CD4-positive, alpha-beta T cell treated with Interleukin-10 for 1 hour (primary cell): ENCODE measurements around the gene TBX2.

Experiments
- DNase-seq: peaks from one replicate; pipeline ENCODE4 v3.0.0-alpha.2; 2020

Gene TBX2

DNA sequence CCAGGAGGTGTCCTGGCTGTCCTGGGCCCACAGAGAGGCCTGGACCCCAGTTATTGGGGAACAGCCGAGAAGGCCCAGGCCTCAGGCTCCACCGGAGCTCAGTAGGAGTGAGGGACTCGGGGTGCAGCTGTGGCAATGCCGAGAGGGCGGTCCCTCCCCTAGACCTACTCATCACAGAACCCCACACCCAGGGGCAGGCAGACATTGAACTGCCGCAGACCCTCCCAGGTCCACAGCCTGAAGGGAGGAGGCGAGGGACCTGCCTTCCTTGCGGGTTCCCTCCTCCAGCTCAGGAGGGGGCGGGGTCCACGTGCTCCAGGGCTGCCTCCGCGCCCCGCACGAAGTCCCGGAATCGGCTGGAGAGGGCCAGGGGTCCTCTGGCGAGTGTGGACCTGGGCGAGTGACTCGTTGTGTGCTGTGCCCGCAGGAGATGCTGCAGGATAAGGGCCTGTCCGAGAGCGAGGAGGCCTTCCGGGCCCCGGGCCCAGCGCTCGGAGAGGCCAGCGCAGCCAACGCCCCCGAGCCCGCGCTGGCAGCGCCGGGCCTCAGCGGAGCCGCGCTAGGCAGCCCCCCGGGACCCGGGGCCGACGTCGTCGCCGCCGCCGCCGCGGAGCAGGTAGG lies 56.5 kb downstream of the TBX2 start:
- DNase-seq: no peak

DNA sequence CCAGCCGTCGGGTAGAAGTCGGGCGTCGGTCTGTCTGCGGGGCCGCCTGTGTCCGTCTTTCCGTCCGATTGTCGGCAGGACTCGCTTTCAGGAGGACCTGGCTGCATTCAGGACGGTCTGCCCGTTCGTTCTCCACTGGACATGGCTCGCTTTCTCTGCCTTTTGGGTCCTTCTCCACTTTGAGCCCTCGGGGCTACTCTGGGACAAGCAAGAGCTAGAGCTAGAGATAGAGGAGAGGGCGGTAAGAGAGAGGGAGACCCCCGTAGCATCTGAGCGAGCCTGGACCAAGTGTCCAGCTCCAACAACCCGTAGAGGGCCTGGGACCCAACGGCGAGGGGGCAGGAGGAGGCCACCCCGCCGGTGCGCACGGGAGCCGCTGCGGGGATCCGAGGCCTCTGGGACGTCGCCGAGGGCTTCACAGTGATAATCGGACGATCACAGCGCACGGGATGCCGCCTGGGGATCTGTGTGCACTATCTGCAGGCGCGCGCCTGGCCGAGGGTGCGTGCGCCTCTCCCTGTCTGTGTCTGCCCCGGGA lies 57.1 kb downstream of the TBX2 start:
- DNase-seq: no peak

DNA sequence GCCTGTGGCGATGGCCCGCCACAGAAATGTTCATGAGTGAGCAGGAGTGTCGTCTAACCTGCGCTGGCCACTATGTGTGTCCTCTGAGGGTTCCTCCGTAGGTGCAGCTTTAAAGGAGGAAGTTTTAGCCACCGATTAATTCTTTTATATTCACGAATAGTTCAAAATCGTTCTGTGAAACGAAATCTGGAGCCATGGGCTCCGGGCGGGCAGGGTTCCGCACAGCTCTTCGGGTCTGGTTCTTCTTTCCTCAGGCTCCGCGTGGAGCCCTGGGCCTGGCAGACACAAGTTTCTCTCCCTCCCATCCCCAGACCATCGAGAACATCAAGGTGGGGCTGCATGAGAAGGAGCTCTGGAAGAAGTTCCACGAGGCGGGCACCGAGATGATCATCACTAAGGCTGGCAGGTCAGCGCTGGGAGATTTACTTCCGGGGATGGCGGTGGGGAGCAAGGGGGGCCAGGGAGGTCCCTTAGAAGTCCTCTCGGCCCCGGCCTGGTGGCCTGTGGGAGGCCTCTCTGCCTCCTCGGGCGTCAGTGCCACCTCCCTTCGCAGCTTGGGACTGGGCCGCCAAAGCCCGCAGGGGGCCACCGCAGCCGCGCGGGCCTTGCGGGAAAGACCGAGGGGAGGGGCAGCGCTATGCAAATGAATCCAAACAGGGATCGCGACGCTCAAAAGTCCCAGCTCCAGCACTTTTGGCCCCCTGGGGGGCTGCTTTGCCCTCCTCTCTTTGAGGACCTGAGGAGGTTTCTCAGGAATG lies 57.8 kb downstream of the TBX2 start:
- DNase-seq: no peak

DNA sequence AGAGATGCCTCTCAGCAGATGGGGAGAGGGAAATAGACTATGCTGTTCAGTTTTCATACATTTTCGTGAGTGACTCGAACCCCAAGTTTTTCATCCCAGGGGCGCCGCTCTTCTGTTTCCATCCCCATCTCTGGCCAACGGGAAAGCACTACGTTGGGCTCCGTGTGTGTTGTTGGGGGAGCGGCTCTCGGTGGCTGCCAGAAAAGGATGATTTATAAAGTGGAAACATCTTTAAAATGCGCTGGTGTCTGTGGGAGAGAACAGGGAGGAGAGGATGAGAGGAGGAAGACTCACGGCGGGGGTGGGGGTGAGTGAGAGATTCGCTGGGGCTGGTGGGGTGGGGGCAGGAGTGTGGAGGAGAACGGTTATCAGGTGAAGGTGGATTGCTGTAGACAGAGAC lies 58.4 kb downstream of the TBX2 start:
- DNase-seq: no peak

DNA sequence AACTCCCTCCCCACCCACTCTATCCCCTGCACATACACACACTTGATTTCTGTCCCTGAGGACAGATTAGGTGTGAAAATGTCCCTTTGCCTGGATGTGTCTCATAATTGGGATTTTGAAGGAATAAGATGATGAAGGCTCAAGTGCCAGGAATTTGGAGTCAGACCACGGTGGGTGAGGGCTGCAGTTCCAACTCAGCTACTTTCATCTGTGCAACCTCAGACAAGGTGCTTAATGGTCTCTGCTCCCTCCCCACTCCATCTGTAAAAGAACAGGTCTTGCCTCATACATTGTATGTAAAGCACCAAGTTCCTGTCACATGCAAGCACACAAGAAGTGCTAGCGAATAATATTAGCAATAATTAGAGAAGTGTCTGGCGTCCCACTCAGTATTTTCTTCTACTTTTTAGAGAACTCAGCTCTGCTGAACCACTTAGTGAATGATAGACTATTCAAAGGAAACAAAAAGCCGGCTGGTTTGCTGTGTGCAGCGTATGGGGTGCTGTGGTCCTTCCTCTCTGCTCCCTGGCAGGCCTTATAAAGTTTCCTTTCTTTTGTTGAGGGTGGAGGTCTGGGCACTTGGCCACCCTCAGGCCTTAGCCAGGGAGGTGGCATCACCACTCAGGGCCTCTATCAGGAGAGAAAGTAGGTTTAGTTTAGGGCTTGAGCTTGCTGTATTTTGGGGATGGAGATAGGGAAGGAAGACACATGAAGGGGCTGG lies 58.9 kb downstream of the TBX2 start:
- no peak for DNase-seq
